ENCODE measurements around the gene TENT5A.

The TENT5A gene

GRCh38 chr6:81752084-81752920 lies at the start of gene TENT5A:
Gene TENT5A (minus strand): TSS chr6:81752681. CDS start chr6:81752141, 540 bp downstream.
- Histone ChIP-seq H3K9me3 (replicated peaks; ENCODE audit: insufficient read depth, low read length) (no peaks in the 10 kb centered on the region), H3K4me3 (ENCODE audit: low read length) (peak within 1 kb of the TSS; percentile 92), H3K36me3 (replicated peaks; ENCODE audit: insufficient read depth, low read length) (no peaks in the 10 kb centered on the region), H3K9me2 (replicated peaks; ENCODE audit: insufficient read depth, low read length) (no peaks in the 10 kb centered on the region), H3K27ac (ENCODE audit: low read length) (peak within 1 kb of the TSS; percentile 87), H3K4me2 (ENCODE audit: low read depth, low read length) (peak within 1 kb of the TSS; percentile 64), H2AFZ (ENCODE audit: low read length) (peak within 1 kb of the TSS; percentile 73), H3F3A (ENCODE audit: insufficient read depth, low read length) (peaks cover 19% of the 10 kb centered on the region), H3K9ac (ENCODE audit: low read length) (peak within 1 kb of the TSS; percentile 70), H4K20me1 (ENCODE audit: insufficient read depth, low read length) (no peaks in the 10 kb centered on the region), H3K79me2 (ENCODE audit: low read length) (no peaks in the 10 kb centered on the region), H3K4me1 (ENCODE audit: low read length) (no peaks in the 10 kb centered on the region), H3K27me3 (replicated peaks; ENCODE audit: insufficient read depth, low read length) (no peaks in the 10 kb centered on the region)
- peak; percentile 87 for DNase-seq
- TF ChIP-seq EZH2phosphoT487 (IDR thresholded peaks at IDR 0.05; ENCODE audit: low read length) (no peak), CTCF (IDR thresholded peaks at IDR 0.05; ENCODE audit: low read length) (no peak; the same call in 1 of the 2 replicates), EZH2 (optimal IDR thresholded peaks at IDR 0.05; ENCODE audit: low read depth, low read length) (no peak)

GRCh38 chr6:81801489-81801888 lies 49.0 kb upstream of the TENT5A start:
- no peaks in the 10 kb centered on the region for H3K27me3 ChIP-seq (replicated peaks; ENCODE audit: insufficient read depth, low read length)

GRCh38 chr6:81800666-81801065 lies 48.2 kb upstream of the TENT5A start:
- Histone ChIP-seq H3K4me3 (ENCODE audit: low read length) (no peak overlapping the region), H4K20me1 (ENCODE audit: insufficient read depth, low read length) (no peaks in the 10 kb centered on the region), H2AFZ (ENCODE audit: low read length) (no peak overlapping the region), H3K27me3 (replicated peaks; ENCODE audit: insufficient read depth, low read length) (no peaks in the 10 kb centered on the region), H3K9me2 (replicated peaks; ENCODE audit: insufficient read depth, low read length) (no peaks in the 10 kb centered on the region), H3K79me2 (ENCODE audit: low read length) (no peaks in the 10 kb centered on the region), H3K27ac (ENCODE audit: low read length) (no peak overlapping the region), H3K9me3 (replicated peaks; ENCODE audit: insufficient read depth, low read length) (no peaks in the 10 kb centered on the region), H3K36me3 (replicated peaks; ENCODE audit: insufficient read depth, low read length) (no peaks in the 10 kb centered on the region), H3F3A (ENCODE audit: insufficient read depth, low read length) (no peaks in the 10 kb centered on the region), H3K9ac (ENCODE audit: low read length) (no peak overlapping the region), H3K4me1 (ENCODE audit: low read length) (no peaks in the 10 kb centered on the region), H3K4me2 (ENCODE audit: low read depth, low read length) (no peak overlapping the region)
- no peak for TF ChIP-seq EZH2phosphoT487 (IDR thresholded peaks at IDR 0.05; ENCODE audit: low read length)
- no peak for TF ChIP-seq CTCF (IDR thresholded peaks at IDR 0.05; ENCODE audit: low read length)
- no peak for TF ChIP-seq EZH2 (optimal IDR thresholded peaks at IDR 0.05; ENCODE audit: low read depth, low read length)
- DNase-seq = no peak

More at GRCh38 chr6:81801489-81801888, 49.0 kb upstream of the TENT5A start:
- H3K9me2 ChIP-seq (replicated peaks; ENCODE audit: insufficient read depth, low read length) = no peaks in the 10 kb centered on the region
- no peaks in the 10 kb centered on the region for H3K9me3 ChIP-seq (replicated peaks; ENCODE audit: insufficient read depth, low read length)
- H2AFZ ChIP-seq (ENCODE audit: low read length) = no peak overlapping the region
- no peaks in the 10 kb centered on the region for H3F3A ChIP-seq (ENCODE audit: insufficient read depth, low read length)
- no peaks in the 10 kb centered on the region for H4K20me1 ChIP-seq (ENCODE audit: insufficient read depth, low read length)
- no peak for DNase-seq
- H3K27ac ChIP-seq (ENCODE audit: low read length) = no peak overlapping the region
- no peaks in the 10 kb centered on the region for H3K79me2 ChIP-seq (ENCODE audit: low read length)
- no peaks in the 10 kb centered on the region for H3K4me1 ChIP-seq (ENCODE audit: low read length)
- no peak for TF ChIP-seq EZH2 (optimal IDR thresholded peaks at IDR 0.05; ENCODE audit: low read depth, low read length)
- TF ChIP-seq EZH2phosphoT487 (IDR thresholded peaks at IDR 0.05; ENCODE audit: low read length) = no peak
- TF ChIP-seq CTCF (IDR thresholded peaks at IDR 0.05; ENCODE audit: low read length) = no peak
- H3K4me2 ChIP-seq (ENCODE audit: low read depth, low read length) = no peak overlapping the region
- H3K9ac ChIP-seq (ENCODE audit: low read length) = no peak overlapping the region
- H3K4me3 ChIP-seq (ENCODE audit: low read length) = no peak overlapping the region
- no peaks in the 10 kb centered on the region for H3K36me3 ChIP-seq (replicated peaks; ENCODE audit: insufficient read depth, low read length)
